Measurements from ENCODE around the gene HNRNPK. TPM values are rescaled to one million over a fixed set of nuclear protein-coding genes. Genes with fewer than 3 reads are reported as not detected.

HNRNPK gene
- total RNA-seq, 4 donors from 2014 or later = 493 to 609 (median 561) TPM

- H3K27ac ChIP-seq = no peak overlapping the region
- H3K27me3 ChIP-seq = no peaks in the 10 kb centered on the region
- no peak for TF ChIP-seq POLR2AphosphoS5 (IDR thresholded peaks at IDR 0.05)
- ATAC-seq = no peak
- peaks cover 0 to 32% (median 0%) of the 10 kb centered on the region in 3 donors for H3K4me1 ChIP-seq
- H3K9me3 ChIP-seq = no peaks in the 10 kb centered on the region
- H3K4me3 ChIP-seq = no peak overlapping the region
- 32 to 66% methylated on average over 3 of the region's 3 CpGs for WGBS, 2 donors (ENCODE audit: low coverage in 1 of 2)
- H3K36me3 ChIP-seq = peaks cover 49 to 89% of the 10 kb centered on the region in 2 donors
Observed at GRCh38 chr9:83969602-83970001, 10.4 kb downstream of the HNRNPK start.

- ATAC-seq = no peak
- H3K27ac ChIP-seq = no peak overlapping the region
Observed at GRCh38 chr9:83967073-83967472, 12.9 kb downstream of the HNRNPK start.

GRCh38 chr9:83966209-83966582 lies 13.8 kb downstream of the HNRNPK start:
- WGBS, 2 donors (ENCODE audit: low coverage in 1 of 2) = 67 to 87% methylated on average over 7 to 8 of the region's 8 CpGs
- no peak for ATAC-seq

More at GRCh38 chr9:83967073-83967472, 12.9 kb downstream of the HNRNPK start:
- Histone ChIP-seq H3K4me1 (peaks cover 0 to 6% (median 0%) of the 10 kb centered on the region in 3 donors), H3K9me3 (no peaks in the 10 kb centered on the region), H3K4me3 (no peak overlapping the region), H3K27me3 (no peaks in the 10 kb centered on the region), H3K36me3 (peaks cover 29 to 63% of the 10 kb centered on the region in 2 donors)
- 47 to 48% methylated on average over 1 of the region's 1 CpG for WGBS, 2 donors (ENCODE audit: low coverage in 1 of 2)
- TF ChIP-seq POLR2AphosphoS5 (IDR thresholded peaks at IDR 0.05) (no peak), CTCF (IDR thresholded peaks at IDR 0.05) (no peak), EP300 (IDR thresholded peaks at IDR 0.05) (no peak)

GRCh38 chr9:83965350-83966208 lies 14.4 kb downstream of the HNRNPK start:
- no peak overlapping the region for H3K4me3 ChIP-seq
- peaks cover 0 to 6% (median 0%) of the 10 kb centered on the region in 3 donors for H3K4me1 ChIP-seq
- no peaks in the 10 kb centered on the region for H3K9me3 ChIP-seq
- H3K27me3 ChIP-seq = no peaks in the 10 kb centered on the region
- no peak for TF ChIP-seq CTCF (IDR thresholded peaks at IDR 0.05)
- no peak for TF ChIP-seq POLR2A (IDR thresholded peaks at IDR 0.05)
- TF ChIP-seq POLR2AphosphoS5 (IDR thresholded peaks at IDR 0.05) = peak; percentile 38
- 48 to 65% methylated on average over 10 of the region's 11 CpGs for WGBS, 2 donors (ENCODE audit: low coverage in 1 of 2)
- ATAC-seq = peak; percentile 40
- H3K27ac ChIP-seq = peak overlapping the region in 1 of 4 donors; percentile 45
- H3K36me3 ChIP-seq = peaks cover 17 to 48% of the 10 kb centered on the region in 2 donors

More at GRCh38 chr9:83966209-83966582, 13.8 kb downstream of the HNRNPK start:
- Histone ChIP-seq H3K9me3 (no peaks in the 10 kb centered on the region), H3K36me3 (peaks cover 23 to 54% of the 10 kb centered on the region in 2 donors), H3K4me3 (no peak overlapping the region), H3K27ac (peak overlapping the region in 1 of 4 donors; percentile 45), H3K27me3 (no peaks in the 10 kb centered on the region), H3K4me1 (peaks cover 0 to 6% (median 0%) of the 10 kb centered on the region in 3 donors)
- no peak for TF ChIP-seq CTCF (IDR thresholded peaks at IDR 0.05)
- no peak for TF ChIP-seq EP300 (IDR thresholded peaks at IDR 0.05)
- TF ChIP-seq POLR2A (IDR thresholded peaks at IDR 0.05) = no peak
- no peak for TF ChIP-seq POLR2AphosphoS5 (IDR thresholded peaks at IDR 0.05)

- no peak for ATAC-seq
- TF ChIP-seq POLR2AphosphoS5 (IDR thresholded peaks at IDR 0.05) = no peak
- peaks cover 0 to 6% (median 0%) of the 10 kb centered on the region in 3 donors for H3K4me1 ChIP-seq
- no peak overlapping the region for H3K4me3 ChIP-seq
- peaks cover 10 to 42% of the 10 kb centered on the region in 2 donors for H3K36me3 ChIP-seq
- peak overlapping the region in 1 of 4 donors; percentile 45 for H3K27ac ChIP-seq
- H3K9me3 ChIP-seq = no peaks in the 10 kb centered on the region
- no peaks in the 10 kb centered on the region for H3K27me3 ChIP-seq
- WGBS, 2 donors (ENCODE audit: low coverage in 1 of 2) = 51 to 67% methylated on average over 2 of the region's 2 CpGs
Observed at GRCh38 chr9:83964973-83965349, 15.1 kb downstream of the HNRNPK start.

- TF ChIP-seq POLR2AphosphoS5 (IDR thresholded peaks at IDR 0.05) (no peak), POLR2A (IDR thresholded peaks at IDR 0.05) (no peak), EP300 (IDR thresholded peaks at IDR 0.05) (no peak), CTCF (IDR thresholded peaks at IDR 0.05) (no peak)
- Histone ChIP-seq H3K9me3 (no peaks in the 10 kb centered on the region), H3K27ac (no peak overlapping the region), H3K27me3 (no peaks in the 10 kb centered on the region), H3K36me3 (peaks cover 0 to 14% of the 10 kb centered on the region in 2 donors), H3K4me1 (peaks cover 0 to 5% (median 2%) of the 10 kb centered on the region in 3 donors), H3K4me3 (no peak overlapping the region)
- no peak for ATAC-seq
- 53 to 75% methylated on average over 1 to 2 of the region's 3 CpGs for WGBS, 2 donors (ENCODE audit: low coverage in 1 of 2)
Observed at GRCh38 chr9:83962165-83962564, 17.9 kb downstream of the HNRNPK start.
